GM12874 (cell line): ENCODE results near the gene ESYT2.

Experiments used
- TF ChIP-seq, protein P1 (sequence below): IDR thresholded peaks from 2 replicates; pipeline ENCODE4 v1.5.1; 2011; ENCODE audit warnings: low read depth, mild to moderate bottlenecking, control low read depth, low read length, moderate library complexity; ENCODE audit not compliant: insufficient read depth

Gene ESYT2

DNA sequence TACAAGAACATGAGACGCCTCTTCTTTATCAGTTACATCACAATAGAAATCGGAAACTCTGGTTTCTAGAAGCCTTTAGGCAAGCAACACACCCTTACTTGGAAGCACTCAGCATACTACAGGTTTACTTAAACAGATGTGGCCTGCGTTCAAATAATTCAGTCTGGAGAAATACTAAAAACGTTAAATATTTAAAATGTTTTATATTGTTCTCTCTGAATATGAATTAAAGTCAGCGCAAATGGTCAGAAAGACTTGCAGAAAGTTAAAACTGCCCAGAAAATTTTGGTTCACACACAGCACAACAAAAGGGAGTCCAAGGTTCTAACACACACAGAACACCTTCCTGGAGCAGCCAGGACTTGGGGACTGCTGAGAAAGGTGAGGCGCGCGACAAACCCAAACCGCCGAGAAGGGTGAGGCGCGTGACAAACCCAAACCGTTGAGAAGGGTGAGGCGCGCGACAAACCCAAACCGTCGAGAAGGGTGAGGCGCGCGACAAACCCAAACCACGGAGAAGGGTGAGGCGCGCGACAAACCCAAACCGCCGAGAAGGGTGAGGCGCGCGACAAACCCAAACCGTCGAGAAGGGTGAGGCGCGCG lies 25.8 kb downstream of the ESYT2 start:
- TF ChIP-seq, protein P1, sequence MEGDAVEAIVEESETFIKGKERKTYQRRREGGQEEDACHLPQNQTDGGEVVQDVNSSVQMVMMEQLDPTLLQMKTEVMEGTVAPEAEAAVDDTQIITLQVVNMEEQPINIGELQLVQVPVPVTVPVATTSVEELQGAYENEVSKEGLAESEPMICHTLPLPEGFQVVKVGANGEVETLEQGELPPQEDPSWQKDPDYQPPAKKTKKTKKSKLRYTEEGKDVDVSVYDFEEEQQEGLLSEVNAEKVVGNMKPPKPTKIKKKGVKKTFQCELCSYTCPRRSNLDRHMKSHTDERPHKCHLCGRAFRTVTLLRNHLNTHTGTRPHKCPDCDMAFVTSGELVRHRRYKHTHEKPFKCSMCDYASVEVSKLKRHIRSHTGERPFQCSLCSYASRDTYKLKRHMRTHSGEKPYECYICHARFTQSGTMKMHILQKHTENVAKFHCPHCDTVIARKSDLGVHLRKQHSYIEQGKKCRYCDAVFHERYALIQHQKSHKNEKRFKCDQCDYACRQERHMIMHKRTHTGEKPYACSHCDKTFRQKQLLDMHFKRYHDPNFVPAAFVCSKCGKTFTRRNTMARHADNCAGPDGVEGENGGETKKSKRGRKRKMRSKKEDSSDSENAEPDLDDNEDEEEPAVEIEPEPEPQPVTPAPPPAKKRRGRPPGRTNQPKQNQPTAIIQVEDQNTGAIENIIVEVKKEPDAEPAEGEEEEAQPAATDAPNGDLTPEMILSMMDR: no peak

DNA sequence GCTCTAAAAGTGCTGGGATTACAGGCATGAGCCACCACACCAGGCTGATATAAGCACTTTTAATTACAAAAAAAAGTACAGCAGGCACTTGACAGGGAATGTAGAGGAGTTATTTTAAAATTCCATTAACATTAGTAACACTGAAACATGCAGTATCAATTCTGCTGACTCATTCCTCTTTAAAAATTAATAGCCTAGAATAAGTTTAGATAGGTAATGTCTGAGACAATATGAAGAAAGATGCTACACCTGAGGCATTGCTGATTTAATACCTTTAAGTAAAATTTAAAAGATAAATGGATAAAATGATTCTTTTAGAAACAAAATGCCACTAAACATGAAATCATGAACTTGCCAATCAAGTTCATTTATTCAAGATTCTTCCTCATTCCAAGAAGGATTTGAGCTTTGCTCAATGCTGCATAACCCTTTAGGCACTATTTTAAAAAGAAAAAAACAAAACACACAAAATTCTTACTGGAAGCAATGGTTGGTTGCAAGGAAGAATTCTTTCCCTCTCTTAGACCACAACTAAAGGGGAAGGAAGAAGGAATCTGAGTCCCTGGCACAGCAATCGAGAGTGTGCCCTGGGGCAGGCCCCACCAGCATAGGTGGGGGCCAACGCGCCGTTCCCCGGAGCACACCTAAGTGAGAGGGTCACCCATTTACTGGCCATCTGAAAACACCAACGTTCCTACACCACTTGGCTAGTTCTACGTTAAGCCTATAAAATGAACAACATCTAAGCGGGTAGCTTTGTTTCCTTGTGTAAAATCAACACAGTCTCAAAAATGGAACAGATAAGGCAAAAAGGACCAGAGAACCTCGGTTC lies 26.6 kb downstream of the ESYT2 start:
- TF ChIP-seq, protein P1: no peak

DNA sequence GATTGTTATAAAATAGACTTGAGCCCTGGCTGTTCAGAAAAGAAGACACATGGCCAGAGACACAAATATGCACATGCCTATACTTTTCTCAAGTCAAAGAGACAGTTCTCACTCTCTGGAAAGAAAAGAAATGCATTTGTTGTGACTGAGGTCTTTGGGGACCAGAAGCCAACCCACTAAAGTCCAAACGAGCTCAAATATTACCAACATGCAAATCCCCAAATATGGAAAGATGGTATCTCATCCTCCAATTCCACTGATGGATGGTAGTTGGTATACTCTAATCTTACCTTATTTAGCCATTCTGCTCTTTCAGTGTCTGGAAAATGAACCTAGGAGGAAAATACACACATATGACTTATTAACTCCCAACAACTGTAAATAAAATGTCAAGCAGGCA lies 30.6 kb downstream of the ESYT2 start:
- TF ChIP-seq, protein P1: no peak

DNA sequence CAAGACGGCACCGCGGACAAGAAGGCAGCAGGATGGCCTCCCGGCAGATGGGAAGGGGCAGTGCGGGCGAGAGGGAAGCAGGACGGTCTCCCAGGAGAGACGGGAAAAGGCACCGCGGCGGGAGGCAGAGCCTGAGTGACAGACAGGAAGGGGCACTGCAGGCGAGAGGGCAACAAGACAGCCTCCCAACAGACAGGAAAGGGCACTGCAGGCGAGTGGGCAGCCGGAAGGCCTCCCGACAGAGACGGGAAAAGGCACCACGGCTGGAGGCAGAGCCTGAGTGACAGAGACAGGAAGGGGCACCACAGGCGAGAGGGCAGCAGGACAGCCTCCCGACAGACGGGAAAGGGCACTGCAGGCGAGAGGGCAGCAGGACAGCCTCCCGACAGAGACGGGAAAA lies 32.6 kb downstream of the ESYT2 start:
- TF ChIP-seq, protein P1: no peak

DNA sequence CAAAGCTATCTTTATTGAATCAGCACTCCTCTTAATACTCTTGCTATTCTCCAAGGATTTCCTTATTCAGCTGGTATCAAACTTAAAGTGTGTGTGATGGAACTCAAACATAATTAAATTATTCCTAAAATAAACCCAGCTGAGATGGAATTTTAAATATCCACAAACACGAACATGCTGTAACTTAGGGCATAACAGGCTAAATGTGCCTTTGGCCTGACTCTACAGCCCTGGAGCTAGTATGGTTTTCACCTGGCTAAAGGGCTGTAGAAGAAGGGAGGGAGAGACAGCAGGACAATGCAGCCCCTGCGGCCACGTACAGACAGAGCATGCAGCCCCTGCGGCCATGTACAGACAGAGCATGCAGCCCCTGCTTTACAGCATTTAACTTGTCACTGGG lies 34.0 kb downstream of the ESYT2 start:
- TF ChIP-seq, protein P1: no peak

DNA sequence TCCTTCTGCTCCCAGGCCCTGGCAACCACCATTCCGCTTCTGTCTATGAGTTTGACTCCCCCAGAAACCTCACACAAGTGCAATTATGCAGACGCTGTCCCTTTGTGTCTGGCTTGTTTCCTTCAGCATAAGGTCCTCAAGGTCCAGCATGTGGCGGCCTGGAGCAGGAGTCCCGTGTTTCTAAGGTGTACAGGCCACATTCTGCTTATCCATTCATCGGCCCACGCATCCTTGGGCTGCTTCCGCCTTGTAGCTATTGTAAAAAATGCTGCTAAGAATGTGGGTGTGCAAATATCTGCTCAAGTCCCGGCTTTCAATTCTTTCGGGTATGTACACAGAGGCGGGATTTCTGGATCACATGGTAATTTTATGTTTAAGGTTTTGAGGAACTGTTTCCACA lies 38.2 kb downstream of the ESYT2 start:
- TF ChIP-seq, protein P1: no peak

DNA sequence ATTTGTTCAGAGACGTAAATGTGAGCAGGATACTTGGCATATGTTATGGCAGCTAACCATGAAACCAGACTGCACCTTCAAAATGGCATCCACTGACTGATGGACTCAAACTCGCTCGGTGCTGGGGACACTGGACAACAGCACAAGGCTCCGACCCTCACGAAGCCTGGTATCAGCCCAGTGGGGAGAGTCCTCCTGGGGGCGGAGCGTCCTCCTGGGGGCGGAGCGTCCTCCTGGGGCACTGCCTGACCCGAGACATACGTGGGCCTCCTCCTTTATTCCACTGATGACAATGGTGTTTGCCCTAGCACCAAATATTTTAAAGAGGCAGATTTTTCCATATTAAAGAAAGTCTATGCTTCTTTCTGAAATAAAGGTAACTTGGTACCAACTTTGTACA lies 39.5 kb downstream of the ESYT2 start:
- TF ChIP-seq, protein P1: no peak
